Keratinocyte (primary cell): ENCODE measurements around the gene ERF. TPM values are rescaled to one million over a fixed set of nuclear protein-coding genes. Genes with fewer than 3 reads are reported as not detected.
A peak's percentile ranks its signal among the peaks of the same experiment; 100 is the strongest.

Experiments used
- DNase-seq: peaks from one replicate; pipeline ENCODE4 v3.0.0-alpha.2; 2011; ENCODE audit warnings: low read depth, missing footprints, low spot score
- FAIRE-seq: peaks from 2 replicates; lab custom pipeline; 2011; peaks lifted over from hg19 to GRCh38; lab: Jason Lieb, UNC
- H2AFZ ChIP-seq: 2 replicates; pipeline ENCODE4 v1.6.0; 2012; ENCODE audit warnings: low read length, control low read depth, inconsistent platforms; ENCODE audit not compliant: control insufficient read depth
- H3K27ac ChIP-seq: 2 replicates; pipeline ENCODE4 v1.5.1; 2011; ENCODE audit warnings: low read length; ENCODE audit not compliant: control insufficient read depth, insufficient read depth
- H3K27me3 ChIP-seq: 3 replicates; pipeline ENCODE4 v1.6.0; 2011; ENCODE audit warnings: low read length; ENCODE audit not compliant: control insufficient read depth, insufficient read depth; ENCODE audit errors: extremely low read depth
- H3K36me3 ChIP-seq, 2 experiments: 2 replicates in 1 of 2; 3 replicates in 1 of 2; pipeline ENCODE4 v1.5.1; 2011; ENCODE audit warnings: low read length in 2 of 2, mild to moderate bottlenecking in 1 of 2; ENCODE audit not compliant: control insufficient read depth in 2 of 2, insufficient read depth in 2 of 2; ENCODE audit errors: extremely low read depth in 1 of 2
- H3K4me1 ChIP-seq: 3 replicates; pipeline ENCODE4 v1.5.1; 2011; ENCODE audit warnings: low read length; ENCODE audit not compliant: control insufficient read depth, insufficient read depth; ENCODE audit errors: extremely low read depth
- H3K4me2 ChIP-seq: 3 replicates; pipeline ENCODE4 v1.6.0; 2011; ENCODE audit warnings: low read depth, low read length; ENCODE audit not compliant: control insufficient read depth, insufficient read depth; ENCODE audit errors: extremely low read depth
- H3K4me3 ChIP-seq, 3 experiments: fragments of 200-600 bp in 1 of 3; sonication (generic) in 1 of 3; 2 replicates in 2 of 3; 3 replicates in 1 of 3; pipeline ENCODE4 v1.5.1; 2011 to 2016; ENCODE audit warnings: low read length in 3 of 3, mild to moderate bottlenecking in 3 of 3, control low read depth in 2 of 3, inconsistent platforms in 1 of 3, low read depth in 1 of 3, mixed read lengths in 1 of 3, mixed run types in 1 of 3, moderate library complexity in 1 of 3; ENCODE audit not compliant: control insufficient read depth in 2 of 3, insufficient read depth in 2 of 3; ENCODE audit errors: extremely low read depth in 1 of 3
- H3K79me2 ChIP-seq: 2 replicates; pipeline ENCODE4 v1.6.0; 2012; ENCODE audit warnings: low read length; ENCODE audit not compliant: control insufficient read depth, insufficient read depth
- H3K9ac ChIP-seq: 3 replicates; pipeline ENCODE4 v1.6.0; 2011; ENCODE audit warnings: low read length; ENCODE audit not compliant: control insufficient read depth, insufficient read depth; ENCODE audit errors: extremely low read depth
- H3K9me1 ChIP-seq: 3 replicates; pipeline ENCODE4 v1.6.0; 2011; ENCODE audit warnings: low read length; ENCODE audit not compliant: control insufficient read depth, insufficient read depth; ENCODE audit errors: extremely low read depth
- H3K9me3 ChIP-seq: 2 replicates; pipeline ENCODE4 v1.5.1; 2012; ENCODE audit warnings: low read depth, low read length; ENCODE audit not compliant: control insufficient read depth
- H4K20me1 ChIP-seq: 3 replicates; pipeline ENCODE4 v1.6.0; 2011; ENCODE audit warnings: low read length; ENCODE audit not compliant: control insufficient read depth, insufficient read depth; ENCODE audit errors: extremely low read depth
- EZH2 ChIP-seq: IDR thresholded peaks from one replicate; pipeline ENCODE4 v1.6.1; 2012; ENCODE audit warnings: inconsistent platforms, mild to moderate bottlenecking, low read length, moderate library complexity
- dilution Hi-C: fragments of 300-500 bp; cut with MboI; formaldehyde crosslinking; loops from one replicate; pipeline ENCODE4 v1.7.0; 2020; ENCODE audit warnings: low sequenced_read_pairs; ENCODE audit not compliant: extremely low pct_ligation_motif_present
- polyA plus RNA-seq, 5 experiments: library from polyadenylated mRNA; depleted of rRNA in 3 of 5; stranded (reverse) in 3 of 5; stranded (forward) in 1 of 5; unstranded in 1 of 5; fragments of >200 nt; gene quantifications; 1 replicate in 1 of 5; 2 replicates in 3 of 5; 3 replicates in 1 of 5; pipeline versions ENCODE4 v1.2.1 to v1.2.3, GENCODE V29; 2011 to 2012; ENCODE audit warnings: missing spikeins in 2 of 5, low read depth in 1 of 5, low replicate concordance in 1 of 5
- TF ChIP-seq, protein P1 (sequence below), 3 experiments: IDR thresholded peaks in 1 of 3; conservative IDR thresholded peaks in 1 of 3; optimal IDR thresholded peaks in 1 of 3; 2 replicates in 2 of 3; 3 replicates in 1 of 3; pipeline versions ENCODE3 to v1.5.1; 2011; ENCODE audit warnings: low read length in 3 of 3, mild to moderate bottlenecking in 3 of 3, moderate library complexity in 2 of 3, control low read depth in 1 of 3, inconsistent platforms in 1 of 3; ENCODE audit not compliant: insufficient read depth in 2 of 3; ENCODE audit errors: extremely low read depth in 1 of 3

The ERF gene
- polyA plus RNA-seq, 1 donor (not counting 4 experiments of a cell fraction or from before 2014, with no cell fraction given) = 83.5 TPM

DNA sequence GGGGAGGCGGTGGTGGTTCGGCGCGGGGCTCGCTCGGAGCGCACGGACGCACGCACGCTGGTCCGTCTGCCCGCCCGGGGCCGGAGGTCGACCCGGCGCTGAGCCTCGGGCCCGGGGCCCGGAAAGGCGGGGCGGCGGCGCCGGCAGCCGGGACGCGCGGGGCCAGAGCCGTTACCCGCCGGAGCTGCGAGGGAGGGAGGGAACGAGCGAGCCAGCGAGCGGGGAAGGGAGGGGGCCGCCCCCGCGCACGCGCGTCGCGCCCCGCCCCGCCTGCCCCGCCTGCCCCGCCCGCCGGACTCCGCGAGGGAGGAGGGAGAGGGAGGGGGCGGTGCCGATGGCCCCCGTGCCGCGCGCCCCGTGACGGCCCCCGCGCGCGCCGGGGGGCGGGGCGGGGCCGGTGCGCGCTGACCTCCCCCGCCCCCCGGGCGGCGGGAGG lies 29.2 kb upstream of the ERF start:
- Histone ChIP-seq H3K36me3 (peaks cover 8 to 21% of the 10 kb centered on the region in 2 experiments), H3K9me3 (no peaks in the 10 kb centered on the region), H3K4me2 (no peak overlapping the region), H4K20me1 (no peaks in the 10 kb centered on the region), H3K27ac (no peak overlapping the region), H3K9me1 (peaks cover 3% of the 10 kb centered on the region), H3K9ac (no peak overlapping the region), H3K79me2 (peaks cover 27% of the 10 kb centered on the region), H3K27me3 (no peaks in the 10 kb centered on the region), H3K4me1 (peaks cover 46% of the 10 kb centered on the region), H3K4me3 (no peak overlapping the region), H2AFZ (no peak overlapping the region)
- TF ChIP-seq EZH2 = no peak
- TF ChIP-seq, protein P1, sequence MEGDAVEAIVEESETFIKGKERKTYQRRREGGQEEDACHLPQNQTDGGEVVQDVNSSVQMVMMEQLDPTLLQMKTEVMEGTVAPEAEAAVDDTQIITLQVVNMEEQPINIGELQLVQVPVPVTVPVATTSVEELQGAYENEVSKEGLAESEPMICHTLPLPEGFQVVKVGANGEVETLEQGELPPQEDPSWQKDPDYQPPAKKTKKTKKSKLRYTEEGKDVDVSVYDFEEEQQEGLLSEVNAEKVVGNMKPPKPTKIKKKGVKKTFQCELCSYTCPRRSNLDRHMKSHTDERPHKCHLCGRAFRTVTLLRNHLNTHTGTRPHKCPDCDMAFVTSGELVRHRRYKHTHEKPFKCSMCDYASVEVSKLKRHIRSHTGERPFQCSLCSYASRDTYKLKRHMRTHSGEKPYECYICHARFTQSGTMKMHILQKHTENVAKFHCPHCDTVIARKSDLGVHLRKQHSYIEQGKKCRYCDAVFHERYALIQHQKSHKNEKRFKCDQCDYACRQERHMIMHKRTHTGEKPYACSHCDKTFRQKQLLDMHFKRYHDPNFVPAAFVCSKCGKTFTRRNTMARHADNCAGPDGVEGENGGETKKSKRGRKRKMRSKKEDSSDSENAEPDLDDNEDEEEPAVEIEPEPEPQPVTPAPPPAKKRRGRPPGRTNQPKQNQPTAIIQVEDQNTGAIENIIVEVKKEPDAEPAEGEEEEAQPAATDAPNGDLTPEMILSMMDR (optimal IDR thresholded peaks at IDR 0.05 in 1 of 3, IDR thresholded peaks at IDR 0.05 in 1 of 3, conservative IDR thresholded peaks at IDR 0.05 in 1 of 3; ENCODE audit: extremely low read depth in 1 of 3, insufficient read depth in 2 of 3, low read length in 3 of 3) = no peak
- FAIRE-seq (no peak), DNase-seq (no peak)
- dilution Hi-C loops = no loop called here

DNA sequence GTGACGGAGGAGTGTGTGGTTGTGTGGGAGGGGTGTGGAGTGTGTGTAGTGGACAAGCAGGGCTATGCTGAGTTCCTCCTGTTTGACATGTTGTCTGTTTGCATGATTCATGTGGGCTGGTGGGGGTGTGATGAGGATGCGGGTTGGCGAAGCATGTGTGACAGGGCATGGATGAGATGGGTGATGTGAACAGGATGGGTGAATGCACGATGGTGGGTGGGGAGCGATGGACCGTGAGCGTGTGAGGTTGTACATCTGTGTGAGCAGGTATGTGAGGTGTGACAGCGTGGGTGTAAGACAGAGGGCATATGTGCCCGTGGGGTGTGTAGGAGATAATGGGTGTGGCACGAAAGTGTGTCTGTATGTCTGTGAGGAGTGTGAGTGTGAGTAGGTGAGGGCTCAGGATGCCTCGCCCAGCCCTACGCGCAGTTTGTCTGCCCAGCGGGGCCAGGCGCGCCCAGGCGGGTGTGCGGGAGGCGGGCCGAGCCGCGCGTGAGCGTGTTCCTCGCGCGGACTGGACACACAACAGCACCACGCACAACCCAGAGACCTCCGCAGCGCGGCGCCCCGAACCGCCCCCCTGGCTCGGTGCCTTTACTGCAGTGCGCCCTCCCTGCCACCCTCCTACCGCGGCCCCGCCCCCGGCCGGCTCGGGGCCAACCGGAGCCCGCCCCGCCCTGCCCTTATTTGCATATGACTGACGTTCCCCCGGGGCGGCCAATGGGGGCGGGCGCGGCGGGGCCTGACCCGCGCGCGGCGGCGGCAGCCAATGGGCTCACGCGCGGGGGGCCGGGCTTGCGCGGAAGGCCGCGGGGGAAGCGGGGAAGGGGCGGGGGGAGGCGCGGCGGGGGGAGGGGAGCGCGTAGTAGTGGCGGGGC lies 28.5 kb upstream of the ERF start:
- Histone ChIP-seq H3K4me3 (peak overlapping the region; percentile 7 to 31 (median 27)), H3K79me2 (peaks cover 34% of the 10 kb centered on the region), H4K20me1 (no peaks in the 10 kb centered on the region), H3K27ac (peak overlapping the region; percentile 79), H3K9ac (peak overlapping the region; percentile 62), H3K9me3 (no peaks in the 10 kb centered on the region), H3K27me3 (no peaks in the 10 kb centered on the region), H3K36me3 (peaks cover 8 to 17% of the 10 kb centered on the region in 2 experiments), H3K9me1 (peaks cover 3% of the 10 kb centered on the region), H3K4me1 (peaks cover 53% of the 10 kb centered on the region), H2AFZ (peak overlapping the region; percentile 37), H3K4me2 (peak overlapping the region; percentile 72)
- TF ChIP-seq, protein P1 (optimal IDR thresholded peaks at IDR 0.05 in 1 of 3, IDR thresholded peaks at IDR 0.05 in 1 of 3, conservative IDR thresholded peaks at IDR 0.05 in 1 of 3; ENCODE audit: extremely low read depth in 1 of 3, insufficient read depth in 2 of 3, low read length in 3 of 3) = peak in 1 of 3 experiments; percentile 12
- TF ChIP-seq EZH2 = no peak
- peak; percentile 92 for DNase-seq
- dilution Hi-C loops = no loop called here
- peak; percentile 97 for FAIRE-seq
